Measurements from ENCODE around the gene OR4C11.

Gene OR4C11

DNA sequence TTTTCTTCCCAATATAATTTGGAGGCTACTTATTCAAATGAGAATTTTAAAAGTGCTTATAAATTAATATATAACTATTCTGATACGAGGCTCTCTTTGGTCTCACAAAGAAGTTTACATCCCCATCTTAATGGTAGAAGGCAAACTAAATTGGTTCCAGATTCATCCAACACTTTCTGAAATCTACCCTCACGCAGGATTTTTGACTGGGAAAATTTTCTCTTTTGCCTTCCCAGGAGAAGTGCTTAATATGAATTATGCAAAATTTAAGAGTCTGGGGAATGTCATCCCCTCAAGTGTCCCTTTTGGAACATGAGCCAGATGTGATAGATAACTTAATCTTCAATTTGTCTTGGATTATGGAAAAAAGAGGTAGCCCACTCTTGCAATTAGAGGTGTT is at the start of gene OR4C11:
OR4C11 (minus strand) TSS at position 101 of the 400 bp plus-strand sequence. CDS start 3,272 bp downstream, outside the sequence.
- no peak for DNase-seq (ENCODE audit: low spot score)

DNA sequence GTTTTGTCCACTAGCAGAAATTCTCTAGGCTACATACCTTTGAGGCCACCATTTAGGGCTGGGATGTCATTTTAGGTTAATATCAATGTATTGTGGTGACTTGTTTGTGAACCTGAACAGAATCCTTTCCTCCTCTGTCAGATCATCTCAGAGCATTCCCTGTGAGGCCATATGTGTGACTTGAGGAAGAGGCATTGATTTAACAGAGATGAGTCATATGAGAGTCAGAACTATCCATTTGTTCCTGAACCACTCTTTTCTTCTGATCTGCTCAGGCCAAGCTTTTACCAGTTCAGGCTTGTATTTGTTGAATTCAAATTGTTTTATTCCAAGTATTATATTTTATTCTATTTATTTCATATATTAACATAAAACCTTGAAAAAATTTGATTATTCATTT is 47.7 kb upstream of the OR4C11 start:
- DNase-seq (ENCODE audit: low spot score) = no peak

DNA sequence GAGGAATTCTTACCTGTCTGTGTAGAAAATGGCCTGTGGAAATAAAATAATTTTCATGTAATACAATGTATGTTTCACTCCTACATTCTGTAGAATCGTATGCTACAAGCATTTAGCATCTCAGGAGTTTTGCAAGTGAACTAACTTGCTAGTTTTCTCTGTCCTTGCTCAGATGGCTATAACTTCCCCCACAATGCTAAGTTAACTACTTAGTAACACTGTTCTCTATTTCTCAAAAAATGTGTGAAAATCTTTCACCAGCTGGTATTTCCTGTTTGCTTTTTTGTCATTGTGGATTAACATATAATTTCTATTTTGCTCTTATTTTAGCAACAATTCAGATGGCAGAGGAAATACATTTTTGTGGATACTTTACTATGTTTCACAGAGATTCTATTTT is 45.1 kb upstream of the OR4C11 start:
- no peak for DNase-seq (ENCODE audit: low spot score)

- DNase-seq (ENCODE audit: low spot score) = no peak
Measured at GRCh38 chr11:55648027-55648426, 40.6 kb upstream of the OR4C11 start, which contains the start of gene OR4S2. TSS of gene OR4S2 (plus strand) at chr11:55648327. CDS start at chr11:55650904, 2,577 bp downstream.

- DNase-seq (ENCODE audit: low spot score) = no peak
Measured at GRCh38 chr11:55634813-55635212, 27.4 kb upstream of the OR4C11 start, which contains the start of gene OR4P4. TSS of gene OR4P4 (plus strand) at chr11:55635113.

- no peak for DNase-seq (ENCODE audit: low spot score)
Measured at GRCh38 chr11:55624531-55624930, 17.1 kb upstream of the OR4C11 start.

- no peak for DNase-seq (ENCODE audit: low spot score)
Measured at GRCh38 chr11:55572548-55572947, 34.9 kb downstream of the OR4C11 start.

GRCh38 chr11:55571828-55572227 is 35.6 kb downstream of the OR4C11 start, which contains the start of gene OR4C16:
TSS of gene OR4C16 (plus strand) at chr11:55572128. CDS start at chr11:55572128, 0 bp downstream.
- no peak for DNase-seq (ENCODE audit: low spot score)

DNA sequence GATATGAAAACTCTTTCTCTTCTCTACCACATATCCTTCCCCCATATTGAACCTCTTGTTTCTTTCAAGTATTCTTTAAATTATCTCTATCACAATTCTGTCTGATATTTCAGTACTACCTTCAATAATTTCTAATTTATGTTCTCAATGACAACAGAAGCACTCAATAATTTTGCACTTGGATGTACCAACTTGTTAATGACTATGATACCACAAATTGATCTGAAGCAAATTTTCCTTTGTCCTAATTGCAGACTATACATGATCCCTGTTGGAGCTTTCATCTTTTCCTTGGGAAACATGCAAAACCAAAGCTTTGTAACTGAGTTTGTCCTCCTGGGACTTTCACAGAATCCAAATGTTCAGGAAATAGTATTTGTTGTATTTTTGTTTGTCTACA is 53.3 kb downstream of the OR4C11 start, which contains the start of gene OR4C15:
OR4C15 (plus strand) TSS at position 301 of the 400 bp plus-strand sequence; CDS start at position 301, 0 bp downstream.
- no peak for DNase-seq (ENCODE audit: low spot score)
